Glutamatergic neuron (in vitro differentiated cells): ENCODE data around the gene ZAR1L. TPM values are rescaled to one million over a fixed set of nuclear protein-coding genes. Genes with fewer than 3 reads are reported as not detected.

Experiments used
- DNase-seq: peaks from one replicate; pipeline ENCODE4 v3.0.0; 2022
- H3K27ac Mint-ChIP-seq: one replicate; pipeline ENCODE4 v1.8.0; 2020; ENCODE audit warnings: mild to moderate bottlenecking, mixed read lengths, inconsistent platforms; ENCODE audit not compliant: unreplicated experiment
- H3K27me3 Mint-ChIP-seq: one replicate; pipeline ENCODE4 v1.8.0; 2020; ENCODE audit warnings: mild to moderate bottlenecking, moderate library complexity, mixed read lengths, inconsistent platforms; ENCODE audit not compliant: unreplicated experiment
- H3K36me3 Mint-ChIP-seq: one replicate; pipeline ENCODE4 v1.8.0; 2020; ENCODE audit warnings: mild to moderate bottlenecking, mixed read lengths, inconsistent platforms; ENCODE audit not compliant: unreplicated experiment
- H3K4me1 Mint-ChIP-seq: one replicate; pipeline ENCODE4 v1.8.0; 2020; ENCODE audit warnings: mild to moderate bottlenecking, low read depth, mixed read lengths, inconsistent platforms; ENCODE audit not compliant: unreplicated experiment
- H3K4me3 Mint-ChIP-seq: one replicate; pipeline ENCODE4 v1.8.0; 2020; ENCODE audit warnings: mild to moderate bottlenecking, mixed read lengths, inconsistent platforms; ENCODE audit not compliant: unreplicated experiment
- H3K9me3 Mint-ChIP-seq: one replicate; pipeline ENCODE4 v1.8.0; 2020; ENCODE audit warnings: mild to moderate bottlenecking, moderate library complexity, mixed read lengths, inconsistent platforms; ENCODE audit not compliant: unreplicated experiment
- CTCF ChIP-seq: fragments of 200-600 bp; sonication (generic); IDR thresholded peaks from one replicate; pipeline ENCODE4 v1.5.0; 2021; ENCODE audit not compliant: partially characterized antibody, unreplicated experiment
- total RNA-seq: library from RNA; stranded (reverse); fragmentation: NEBNext Ultra II Directional; extraction: Animal tissue kit (Norgen Biotek cat#: 25700); gene quantifications from one replicate; pipeline ENCODE4 v1.2.1, GENCODE V29; 2021; ENCODE audit not compliant: unreplicated experiment

The ZAR1L gene
- total RNA-seq, 1 donor from 2014 or later = not detected

DNA sequence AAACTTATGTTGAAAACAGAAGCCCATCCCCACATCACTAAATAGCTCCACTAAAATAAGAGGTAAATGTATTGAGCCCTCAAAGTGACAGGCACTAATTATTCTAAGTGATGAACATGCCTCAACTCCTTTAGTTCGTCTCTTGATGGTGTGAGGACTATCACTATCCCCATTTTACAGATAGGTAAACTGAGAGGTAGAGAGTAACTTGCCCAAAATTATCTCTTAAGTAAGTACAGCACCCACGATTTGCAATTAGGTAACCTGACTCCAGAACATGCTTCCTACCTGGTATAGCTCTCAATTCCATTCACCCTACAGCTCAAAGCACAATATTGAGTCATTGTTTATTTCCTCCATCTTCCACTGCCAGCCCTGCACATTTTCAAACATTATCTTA, 12.7 kb downstream of the ZAR1L start:
- no peak overlapping the region for H3K27ac Mint-ChIP-seq
- no peaks in the 10 kb centered on the region for H3K27me3 Mint-ChIP-seq
- TF ChIP-seq CTCF = no peak
- H3K4me1 Mint-ChIP-seq = peaks cover 20% of the 10 kb centered on the region
- no peak overlapping the region for H3K4me3 Mint-ChIP-seq
- no peaks in the 10 kb centered on the region for H3K36me3 Mint-ChIP-seq
- no peak for DNase-seq
- H3K9me3 Mint-ChIP-seq = no peaks in the 10 kb centered on the region

- H3K4me1 Mint-ChIP-seq = peaks cover 22% of the 10 kb centered on the region
- H3K36me3 Mint-ChIP-seq = no peaks in the 10 kb centered on the region
- no peak for TF ChIP-seq CTCF
- H3K4me3 Mint-ChIP-seq = no peak overlapping the region
- no peaks in the 10 kb centered on the region for H3K9me3 Mint-ChIP-seq
- DNase-seq = no peak
- H3K27me3 Mint-ChIP-seq = no peaks in the 10 kb centered on the region
- no peak overlapping the region for H3K27ac Mint-ChIP-seq
These were observed 14.2 kb downstream of the ZAR1L start for GRCh38 chr13:32300920-32301319.

DNA sequence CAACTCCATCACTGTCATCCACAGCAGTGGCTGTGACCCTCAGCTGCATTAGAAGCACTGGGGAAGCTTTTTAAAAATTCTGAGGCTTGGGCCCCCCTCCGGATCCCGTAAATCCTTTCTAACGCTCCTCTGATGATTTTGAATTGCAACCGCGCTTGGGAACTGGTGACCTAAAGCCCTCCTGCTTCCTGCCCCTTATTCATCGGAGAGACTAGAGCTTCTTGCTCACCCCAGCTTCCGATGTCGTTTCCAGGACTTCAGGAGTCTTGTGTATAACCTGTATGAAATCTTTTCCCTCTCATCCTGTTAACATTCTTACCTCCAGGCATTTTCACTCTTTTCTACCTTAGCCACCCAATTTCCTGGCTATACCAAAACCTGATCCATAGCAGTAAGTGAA, 14.8 kb downstream of the ZAR1L start:
- no peak for DNase-seq
- no peak for TF ChIP-seq CTCF
- H3K36me3 Mint-ChIP-seq = no peaks in the 10 kb centered on the region
- peaks cover 22% of the 10 kb centered on the region for H3K4me1 Mint-ChIP-seq
- no peak overlapping the region for H3K4me3 Mint-ChIP-seq
- H3K27me3 Mint-ChIP-seq = no peaks in the 10 kb centered on the region
- no peak overlapping the region for H3K27ac Mint-ChIP-seq
- no peaks in the 10 kb centered on the region for H3K9me3 Mint-ChIP-seq

DNA sequence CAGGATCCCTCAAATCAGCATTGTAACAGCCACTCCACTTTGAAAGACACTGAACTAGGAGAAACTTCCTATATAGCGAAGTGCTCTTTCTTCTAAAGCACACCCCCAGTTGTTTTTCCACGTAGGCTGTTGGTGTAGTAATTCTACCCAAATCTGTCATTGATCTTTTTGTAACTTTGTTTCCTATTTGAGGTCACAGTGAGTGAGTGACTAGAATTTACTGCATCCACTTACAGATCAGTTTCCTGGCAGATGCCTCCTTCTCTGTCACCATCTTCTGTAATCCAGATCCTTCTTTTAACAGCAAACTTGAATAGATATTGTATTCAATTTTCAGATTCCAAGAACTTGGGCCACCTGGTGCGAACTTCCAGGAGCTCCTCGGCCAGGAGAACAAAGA, 15.3 kb downstream of the ZAR1L start:
- Mint-ChIP-seq H3K4me3 (no peak overlapping the region), H3K9me3 (no peaks in the 10 kb centered on the region), H3K27me3 (no peaks in the 10 kb centered on the region), H3K27ac (no peak overlapping the region), H3K36me3 (no peaks in the 10 kb centered on the region), H3K4me1 (peaks cover 22% of the 10 kb centered on the region)
- no peak for DNase-seq
- TF ChIP-seq CTCF = no peak

DNA sequence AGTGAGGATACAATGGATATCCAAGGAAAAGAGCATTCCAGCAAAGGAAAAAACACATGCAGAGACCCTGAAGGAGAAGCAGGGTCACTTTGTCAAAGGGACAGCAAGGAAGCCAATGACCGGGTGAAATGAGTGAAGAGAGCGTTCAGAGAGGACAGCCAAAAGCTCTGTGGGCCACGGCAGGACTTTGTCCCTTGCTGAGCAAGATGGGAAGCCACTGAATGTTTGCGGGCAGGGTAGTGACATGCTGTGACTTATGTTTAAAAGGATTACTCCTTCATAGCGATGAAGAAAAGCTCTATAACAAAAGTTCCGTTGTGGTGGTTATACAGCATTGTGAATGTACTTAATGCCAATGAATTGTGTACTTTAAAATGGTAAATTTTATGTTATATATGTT, 16.5 kb downstream of the ZAR1L start:
- Mint-ChIP-seq H3K4me3 (no peak overlapping the region), H3K27ac (no peak overlapping the region), H3K4me1 (peaks cover 22% of the 10 kb centered on the region), H3K36me3 (no peaks in the 10 kb centered on the region), H3K27me3 (no peaks in the 10 kb centered on the region), H3K9me3 (no peaks in the 10 kb centered on the region)
- no peak for DNase-seq
- TF ChIP-seq CTCF = no peak
